NCI-H526 treated with DMSO at 0.1 percent for 48 hours (cell line): Measurements from ENCODE around the gene AKIRIN1.
"Not testable (repeated sequence)": the region's sequence is repeated elsewhere in the genome, so short reads cannot be mapped to it uniquely, and the experiment has no call there.

Experiments used
- DNase-seq: peaks from one replicate; lab custom pipeline; 2025; lab: John Stamatoyannopoulos, UW

Gene AKIRIN1, protein sequence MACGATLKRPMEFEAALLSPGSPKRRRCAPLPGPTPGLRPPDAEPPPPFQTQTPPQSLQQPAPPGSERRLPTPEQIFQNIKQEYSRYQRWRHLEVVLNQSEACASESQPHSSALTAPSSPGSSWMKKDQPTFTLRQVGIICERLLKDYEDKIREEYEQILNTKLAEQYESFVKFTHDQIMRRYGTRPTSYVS

DNA sequence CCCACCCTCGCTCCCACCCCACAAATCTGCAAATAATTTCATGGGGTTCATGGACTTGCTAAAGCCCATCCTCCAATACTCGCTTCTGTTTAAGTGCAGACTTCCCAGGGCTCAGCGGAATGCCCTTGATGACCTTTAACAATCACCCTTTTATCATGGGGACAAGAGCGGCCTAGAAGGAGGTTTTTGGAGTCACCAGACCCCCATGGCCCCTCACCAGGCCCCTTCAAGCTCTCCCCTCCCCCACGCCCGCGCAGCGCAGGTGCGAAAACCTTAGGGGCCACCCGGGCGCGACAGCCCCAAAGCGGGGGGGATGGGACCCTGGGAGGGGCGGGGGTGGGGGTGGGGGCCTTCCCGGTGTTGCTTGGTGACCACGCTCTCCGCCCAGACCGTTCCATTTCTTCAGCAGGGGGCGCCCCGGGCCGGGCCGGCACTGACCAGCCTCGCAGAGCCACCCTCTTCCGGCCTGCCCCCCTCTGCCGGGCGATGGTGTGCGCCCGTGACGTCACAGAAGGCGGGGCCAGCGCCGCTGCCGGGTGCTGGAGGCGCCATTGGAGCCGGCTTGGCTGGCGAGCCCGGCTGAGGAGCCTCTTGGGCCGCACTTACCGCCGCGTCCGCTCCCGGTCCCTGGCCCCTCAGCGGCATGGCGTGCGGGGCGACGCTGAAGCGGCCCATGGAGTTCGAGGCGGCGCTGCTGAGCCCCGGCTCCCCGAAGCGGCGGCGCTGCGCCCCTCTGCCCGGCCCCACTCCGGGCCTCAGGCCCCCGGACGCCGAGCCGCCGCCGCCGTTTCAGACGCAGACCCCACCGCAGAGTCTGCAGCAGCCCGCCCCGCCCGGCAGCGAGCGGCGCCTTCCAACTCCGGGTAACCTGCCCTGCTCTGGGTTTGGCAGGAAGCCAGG is at the start of gene AKIRIN1:
Gene AKIRIN1 (plus strand): TSS at position 539 of the 900 bp plus-strand sequence. CDS start 105 bp downstream, at position 644.
- DNase-seq = peak; percentile 97

DNA sequence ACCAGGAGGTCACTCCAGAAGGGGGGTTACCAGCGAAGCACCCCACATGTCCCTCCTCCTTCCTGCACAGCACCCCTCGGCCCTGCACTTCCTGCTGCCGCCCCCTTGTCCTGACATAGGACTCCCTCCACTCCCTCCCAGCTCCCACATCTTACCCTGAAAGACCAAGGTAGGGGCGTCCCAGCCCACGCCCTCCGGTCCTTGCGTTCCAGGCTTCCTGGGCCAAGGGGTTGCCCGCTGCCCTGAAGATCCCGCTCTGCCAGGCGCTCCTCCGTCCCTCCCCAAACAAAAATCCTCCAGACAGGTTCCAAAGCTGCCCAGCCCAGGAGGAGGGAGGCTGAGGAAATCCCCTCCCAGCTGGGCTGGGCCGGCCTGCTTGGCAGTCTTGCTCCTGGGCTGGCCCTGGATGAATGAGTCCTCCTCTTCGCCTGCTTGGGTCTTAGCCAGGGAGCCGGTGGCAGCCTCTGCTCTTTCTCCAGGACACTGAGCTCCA is 49.5 kb upstream of the AKIRIN1 start, which contains the start of gene RHBDL2:
Gene RHBDL2 (minus strand): TSS at position 304 of the 493 bp plus-strand sequence. CDS start 22,618 bp downstream, outside the sequence.
- DNase-seq = no peak

DNA sequence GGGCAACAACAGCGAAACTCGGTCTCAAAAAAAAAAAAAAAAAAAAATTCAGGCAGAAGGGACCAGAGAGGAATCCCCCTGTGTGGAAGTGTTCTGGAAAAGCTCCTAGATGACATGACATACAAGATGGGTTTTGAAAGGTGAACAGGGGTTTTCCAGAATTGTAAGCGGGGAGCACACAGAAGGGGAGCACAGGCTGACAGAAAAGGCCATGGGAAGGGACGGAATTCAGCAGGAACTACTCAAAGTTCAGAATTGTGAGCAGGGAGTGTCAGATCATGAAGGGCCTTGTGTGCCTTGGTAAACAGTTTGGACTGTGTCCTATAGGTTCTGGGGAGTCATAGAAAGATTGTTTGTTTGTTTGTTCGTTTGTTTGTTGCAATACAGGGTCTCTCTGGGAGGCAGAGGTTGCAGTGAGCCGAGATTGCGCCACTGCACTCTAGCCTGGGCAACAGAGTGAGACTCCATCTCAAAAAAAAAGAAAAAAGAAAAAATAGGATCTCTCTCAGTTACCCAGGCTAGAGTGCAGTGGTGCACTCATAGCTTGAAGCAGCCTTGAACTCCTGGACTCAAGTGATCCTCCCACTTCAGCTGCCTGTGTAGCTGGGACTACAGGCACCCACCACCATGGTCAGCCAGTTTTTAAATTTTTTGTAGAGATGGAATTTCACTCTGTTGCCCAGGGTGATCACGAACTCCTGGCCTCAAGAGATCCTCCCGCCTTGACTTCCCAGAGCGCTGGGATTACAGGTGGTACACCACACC is 48.2 kb upstream of the AKIRIN1 start:
- no peak for DNase-seq

DNA sequence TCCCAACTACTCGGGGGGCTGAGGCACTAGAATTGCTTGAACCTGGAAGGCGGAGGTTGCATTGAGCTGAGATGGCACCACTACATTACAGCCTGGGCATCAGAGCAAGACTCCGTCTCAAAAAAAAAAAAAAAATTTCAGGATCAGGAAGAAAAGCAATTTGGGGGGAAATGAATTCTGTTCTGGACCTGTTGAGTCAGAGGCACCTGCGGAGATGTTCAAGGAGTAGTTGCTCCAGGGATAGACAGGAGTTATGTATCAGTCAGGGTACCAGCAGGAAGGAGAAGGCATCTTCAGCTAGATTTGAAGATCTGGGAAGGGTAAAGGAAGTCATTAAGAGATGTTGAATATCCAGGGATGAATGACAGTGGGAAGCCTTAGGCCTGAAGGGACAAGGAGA is 46.5 kb upstream of the AKIRIN1 start:
- no peak for DNase-seq

DNA sequence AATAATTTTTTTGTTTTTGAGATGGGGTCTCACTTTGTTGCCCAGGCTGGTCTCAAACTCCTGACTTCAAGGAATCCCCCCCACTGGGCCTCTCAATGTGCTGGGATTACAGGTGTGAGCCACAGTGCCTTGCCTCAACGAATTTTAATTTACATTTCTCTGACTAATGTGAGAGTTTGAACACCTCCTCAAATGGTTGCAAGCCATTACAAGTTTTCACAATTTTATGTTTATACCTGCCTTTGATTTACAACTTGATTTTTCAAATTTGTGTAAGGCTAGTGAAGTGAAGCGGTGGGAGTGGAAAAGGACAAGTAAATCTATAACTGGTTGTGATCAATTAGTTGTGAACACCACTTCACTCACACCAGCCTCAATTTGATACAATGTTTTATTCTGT is 40.5 kb upstream of the AKIRIN1 start:
- DNase-seq = no peak

DNA sequence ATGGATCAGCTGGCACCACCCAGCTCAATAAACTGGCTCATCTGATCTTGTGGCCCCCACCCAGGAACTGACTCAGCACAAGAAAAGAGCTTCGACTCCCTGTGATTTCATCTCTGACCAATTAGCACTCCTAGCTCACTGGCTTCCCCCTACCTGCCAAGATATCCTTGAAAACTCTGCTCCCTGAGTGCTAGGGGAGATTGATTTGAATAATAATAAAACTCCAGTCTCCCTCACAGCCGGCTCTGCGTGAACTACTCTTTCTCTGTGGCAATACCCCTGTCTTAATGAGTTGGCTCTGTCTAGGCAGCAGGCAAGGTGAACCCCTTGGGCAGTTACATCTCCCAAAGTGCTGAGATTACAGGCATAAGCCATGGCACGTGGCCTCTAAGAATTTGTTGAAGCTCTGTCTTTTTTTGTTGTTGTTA is 37.6 kb upstream of the AKIRIN1 start:
- DNase-seq = no peak

DNA sequence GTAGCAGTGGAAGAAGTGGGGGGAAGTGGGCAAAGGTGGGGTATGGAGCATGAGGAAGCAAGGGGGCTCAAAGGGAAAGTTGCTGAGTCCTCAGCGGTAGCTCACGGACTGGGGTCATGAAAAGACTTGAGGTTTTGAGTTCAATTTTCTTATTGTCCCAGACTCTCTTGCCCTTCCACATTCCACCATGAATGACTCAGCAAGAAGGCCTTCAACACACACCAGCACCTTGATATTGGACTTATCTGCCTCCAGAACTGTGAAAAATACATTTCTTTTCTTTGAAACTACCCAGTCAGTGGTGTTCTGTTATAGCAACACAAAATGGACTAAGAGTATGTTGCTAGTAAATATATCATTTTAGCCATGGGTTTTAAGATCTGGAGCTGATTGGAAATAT is 32.1 kb upstream of the AKIRIN1 start:
- DNase-seq = no peak

DNA sequence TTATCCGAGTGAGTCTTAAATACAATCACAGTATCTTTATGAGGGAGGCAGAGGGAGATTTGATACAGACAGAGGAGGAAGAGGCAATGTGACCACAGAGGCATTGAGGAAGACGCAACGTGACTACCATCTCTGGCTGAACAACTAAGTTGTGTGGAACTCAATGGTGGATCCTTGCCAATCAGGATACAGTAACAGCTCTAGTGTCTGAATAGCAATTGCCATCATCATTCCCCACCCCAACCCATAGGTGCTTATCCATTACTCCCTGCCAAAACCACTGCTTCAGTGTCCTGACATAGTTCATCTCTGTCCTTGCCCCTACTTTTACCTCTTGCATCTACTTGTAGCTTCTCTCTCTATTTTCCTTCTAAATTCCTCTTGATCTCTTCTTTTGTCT is 29.0 kb upstream of the AKIRIN1 start:
- no peak for DNase-seq

DNA sequence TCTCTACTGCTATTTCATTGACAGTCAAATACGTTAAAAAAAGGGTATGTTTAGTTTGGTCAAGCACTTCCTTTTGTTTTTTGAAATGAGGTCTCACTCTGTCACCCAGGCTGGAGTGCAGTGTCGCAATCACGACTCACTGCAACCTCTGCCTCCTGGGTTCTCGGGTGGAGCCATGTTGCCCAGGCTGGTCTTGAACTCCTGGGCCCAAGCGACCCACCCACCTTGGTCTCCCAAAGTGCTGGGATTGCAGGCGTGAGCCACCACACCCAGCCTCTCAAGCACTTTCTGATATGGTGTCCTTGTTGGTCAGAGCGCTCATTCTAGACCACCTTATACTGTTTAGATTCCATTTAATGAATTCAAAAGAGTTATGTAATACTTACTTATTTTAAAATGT is 28.5 kb upstream of the AKIRIN1 start:
- no peak for DNase-seq

DNA sequence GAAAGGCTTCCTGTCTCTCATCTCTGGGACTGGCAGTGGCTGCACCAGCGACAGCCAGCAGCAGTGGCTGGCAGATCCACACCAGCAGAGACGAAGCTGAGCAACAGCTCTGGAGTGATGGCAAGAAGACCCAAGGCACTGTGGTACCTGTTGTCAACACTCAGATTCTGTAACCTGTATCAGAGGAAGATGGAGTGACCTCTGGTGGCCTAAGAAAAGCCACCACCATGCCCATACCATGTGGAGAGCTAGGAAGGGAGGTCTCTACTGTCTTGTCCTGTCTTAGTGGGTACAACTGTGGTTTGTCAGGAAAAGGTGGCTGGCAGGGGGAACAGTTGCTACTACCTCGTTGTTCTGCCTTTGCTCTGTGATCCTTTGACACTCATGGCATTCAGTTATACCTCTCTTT is 26.9 kb upstream of the AKIRIN1 start:
- DNase-seq = no peak

DNA sequence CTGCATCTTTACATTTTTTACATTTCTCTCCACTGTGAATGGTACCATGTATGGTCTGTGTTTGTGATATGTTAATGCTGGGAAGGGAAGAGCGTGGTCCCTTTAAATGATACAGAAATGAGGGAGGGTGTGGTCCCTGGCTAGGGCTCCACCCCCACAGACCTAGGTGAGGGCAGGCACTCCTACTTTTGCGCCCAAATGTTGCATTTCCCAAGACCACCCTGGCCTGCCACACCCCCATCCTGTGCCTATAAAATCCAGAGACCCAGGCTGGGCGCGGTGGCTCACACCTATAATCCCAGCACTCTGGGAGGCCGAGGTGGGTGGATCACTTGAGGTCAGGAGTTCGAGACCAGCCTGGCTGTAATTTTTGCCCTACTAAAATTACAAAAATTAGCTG is 17.9 kb upstream of the AKIRIN1 start:
- not testable (repeated sequence) for DNase-seq

DNA sequence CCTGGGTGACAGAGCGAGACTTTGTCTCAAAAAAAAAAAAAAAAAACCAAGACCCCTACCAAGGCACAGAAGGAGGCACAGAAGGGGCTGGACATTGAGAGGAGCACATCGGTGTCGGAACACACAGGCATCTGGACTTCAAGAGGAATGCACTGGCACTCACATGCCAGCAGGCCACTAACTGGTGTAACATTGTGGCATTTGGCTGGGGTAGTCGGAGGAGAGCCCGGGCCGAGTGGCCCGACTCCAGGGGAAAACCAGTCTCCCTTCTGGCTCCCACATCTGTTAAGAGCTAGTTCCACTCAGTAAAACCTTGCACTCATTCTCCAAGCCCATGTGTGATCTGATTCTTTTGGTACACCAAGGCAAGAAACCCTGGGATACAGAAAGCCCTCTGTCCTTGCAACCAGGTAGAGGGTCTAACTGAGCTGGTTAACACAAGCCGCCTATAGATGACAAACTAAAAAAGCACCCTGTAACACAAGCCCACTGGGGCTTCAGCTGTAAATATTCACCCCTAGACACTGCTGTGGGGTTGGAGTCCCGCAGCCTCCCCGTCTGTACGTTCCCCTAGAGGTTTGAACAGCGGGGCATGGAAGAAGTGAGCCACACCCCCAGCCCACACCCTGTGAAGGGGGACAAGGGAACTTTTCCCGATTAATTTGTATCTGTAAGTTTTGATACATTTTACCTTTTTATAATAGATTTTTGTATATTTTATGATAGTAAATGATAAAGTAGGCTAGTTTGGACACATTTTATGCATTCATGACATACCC is 17.2 kb upstream of the AKIRIN1 start:
- DNase-seq = no peak

DNA sequence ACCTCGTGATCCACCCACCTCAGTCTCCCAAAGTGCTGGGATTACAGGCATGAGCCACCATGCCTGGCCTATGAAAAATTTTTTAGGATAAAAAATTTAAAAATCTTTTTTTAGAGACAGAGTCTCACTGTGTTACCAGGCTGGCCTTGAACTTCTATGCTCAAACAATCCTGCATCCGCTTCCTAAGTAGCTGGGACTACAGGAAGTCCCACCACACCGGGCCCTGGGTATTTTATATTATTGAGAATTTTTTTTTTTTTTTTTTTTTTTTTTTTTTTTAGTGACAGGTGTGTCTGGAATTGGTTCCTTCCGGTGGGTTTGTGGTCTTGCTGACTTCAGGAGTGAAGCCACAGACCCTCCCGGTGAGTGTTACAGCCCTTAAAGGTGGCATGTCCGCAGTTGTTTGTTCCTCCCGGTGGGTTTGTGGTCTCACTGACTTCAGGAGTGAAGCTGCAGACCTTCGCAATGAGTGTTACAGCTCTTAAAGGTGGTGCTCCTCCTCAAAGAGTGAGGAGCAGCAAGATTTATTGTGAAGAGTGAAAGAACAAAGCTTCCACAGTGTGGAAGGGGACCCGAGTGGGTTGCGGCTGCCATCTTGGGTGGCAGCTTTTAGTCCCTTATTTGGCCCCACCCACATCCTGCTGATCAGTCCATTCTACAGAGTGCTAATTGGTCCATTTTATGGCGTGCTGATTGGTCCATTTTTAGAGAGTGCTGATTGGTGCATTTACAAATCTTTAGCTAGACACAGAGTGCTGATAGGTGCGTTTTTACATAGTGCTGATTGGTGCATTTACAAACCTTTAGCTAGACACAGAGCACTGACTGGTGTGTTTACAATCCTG is 13.5 kb upstream of the AKIRIN1 start:
- DNase-seq = not testable (repeated sequence)

DNA sequence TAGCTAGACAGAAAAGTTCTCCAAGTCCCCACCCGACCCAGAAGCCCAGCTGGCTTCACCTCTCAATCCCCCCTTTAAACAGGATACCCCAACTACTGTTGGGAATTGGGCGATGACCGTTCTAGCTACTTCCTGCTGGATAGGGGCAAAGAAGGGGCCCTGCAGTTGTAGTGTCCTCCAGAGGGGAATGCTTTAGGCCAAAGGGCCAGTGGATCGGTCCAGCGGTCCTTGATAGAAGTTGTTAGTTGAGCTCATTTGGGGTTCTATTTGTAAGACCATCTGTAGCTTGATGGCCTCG is 12.9 kb upstream of the AKIRIN1 start:
- not testable (repeated sequence) for DNase-seq

DNA sequence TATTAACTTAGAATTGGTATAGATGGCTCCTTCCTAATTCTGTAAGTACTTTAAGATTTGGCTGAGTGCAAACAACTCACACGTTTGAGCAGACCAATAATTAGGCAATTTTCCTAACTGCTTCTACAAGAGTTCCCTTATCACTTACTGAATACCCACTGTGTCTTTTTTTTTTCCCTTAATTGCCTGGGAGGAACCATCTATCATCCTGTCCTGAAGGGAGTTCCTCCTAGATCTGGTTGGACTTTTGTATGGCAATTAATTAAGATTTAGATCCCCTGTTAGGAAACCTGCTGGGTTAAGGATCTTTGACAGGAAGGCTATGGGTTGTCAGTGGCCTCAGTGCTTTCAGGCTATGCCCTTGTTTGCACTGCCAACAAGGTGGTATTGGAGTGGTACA is 11.7 kb upstream of the AKIRIN1 start:
- not testable (repeated sequence) for DNase-seq

DNA sequence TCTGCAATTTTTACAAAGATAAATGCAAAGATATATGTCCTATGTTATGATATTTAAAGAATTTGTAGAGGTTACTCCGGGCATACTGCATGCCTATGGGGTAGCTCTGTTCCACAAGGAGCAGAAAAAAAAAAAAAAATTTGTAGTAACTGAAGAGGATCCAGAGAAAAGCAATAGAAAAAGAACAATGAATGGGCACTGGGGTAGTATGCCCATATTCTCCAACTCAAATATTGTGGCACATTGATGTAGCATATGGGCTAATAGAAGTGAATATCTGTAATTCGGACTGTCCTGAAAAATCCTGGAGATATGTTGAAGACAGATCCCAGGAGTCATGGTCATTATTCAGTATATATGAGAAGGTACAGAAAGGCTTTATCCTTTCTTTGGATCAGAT is 1.1 kb upstream of the AKIRIN1 start:
- no peak for DNase-seq

DNA sequence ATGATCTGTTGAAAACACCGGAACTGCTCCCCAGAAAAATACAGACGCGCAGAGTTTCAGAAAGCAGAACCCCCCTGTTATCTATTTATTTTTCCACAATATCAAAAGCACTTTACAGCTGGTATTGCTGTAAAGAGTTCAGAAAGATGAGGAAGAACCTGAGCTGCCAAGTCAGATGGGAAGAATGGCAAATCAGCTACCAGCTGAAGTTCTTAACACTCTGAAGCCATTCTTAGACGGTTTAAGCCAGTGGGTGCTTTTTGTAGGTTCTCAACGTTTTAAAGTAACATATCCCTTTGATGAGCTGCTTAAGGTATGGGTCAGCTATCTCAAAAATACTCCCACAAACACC is 714 bp upstream of the AKIRIN1 start:
- DNase-seq = no peak

DNA sequence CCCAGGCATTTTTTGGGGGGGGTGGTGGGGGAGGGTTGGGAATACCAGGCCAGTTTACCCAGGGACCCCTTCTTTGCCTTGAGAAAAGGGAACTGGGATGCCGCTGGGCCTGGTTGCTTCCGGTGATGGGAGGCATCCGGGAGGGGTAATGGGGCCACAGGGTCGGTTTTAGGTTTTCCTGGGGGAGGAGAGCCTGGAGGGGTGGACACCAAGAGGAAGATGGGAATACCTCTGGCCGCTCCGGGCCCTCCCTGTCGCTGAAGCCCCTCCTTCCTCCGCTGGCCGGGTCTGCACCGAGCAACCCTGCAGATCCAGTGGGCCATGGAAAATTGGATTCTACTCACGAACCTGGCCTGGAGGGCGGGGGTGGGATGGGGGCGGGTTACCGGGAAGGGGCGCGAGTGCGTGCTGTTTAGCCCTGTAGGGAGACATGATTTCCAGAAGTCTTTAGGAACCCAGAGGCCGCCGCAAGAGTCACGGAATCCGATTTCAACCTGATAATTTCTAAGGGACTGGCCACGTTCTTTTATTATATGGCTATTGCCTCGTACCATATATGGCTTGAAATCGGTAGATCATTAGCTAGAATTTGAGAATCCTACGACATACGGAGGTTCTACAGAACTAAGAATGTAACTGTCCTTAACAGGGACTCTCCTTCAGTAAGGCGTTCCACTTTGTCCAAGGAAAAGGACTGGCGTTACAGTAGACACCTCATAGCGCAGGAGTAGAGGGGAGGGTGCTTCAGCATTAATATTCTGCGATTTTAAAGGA is 749 bp downstream of the AKIRIN1 start:
- DNase-seq = peak; percentile 45

DNA sequence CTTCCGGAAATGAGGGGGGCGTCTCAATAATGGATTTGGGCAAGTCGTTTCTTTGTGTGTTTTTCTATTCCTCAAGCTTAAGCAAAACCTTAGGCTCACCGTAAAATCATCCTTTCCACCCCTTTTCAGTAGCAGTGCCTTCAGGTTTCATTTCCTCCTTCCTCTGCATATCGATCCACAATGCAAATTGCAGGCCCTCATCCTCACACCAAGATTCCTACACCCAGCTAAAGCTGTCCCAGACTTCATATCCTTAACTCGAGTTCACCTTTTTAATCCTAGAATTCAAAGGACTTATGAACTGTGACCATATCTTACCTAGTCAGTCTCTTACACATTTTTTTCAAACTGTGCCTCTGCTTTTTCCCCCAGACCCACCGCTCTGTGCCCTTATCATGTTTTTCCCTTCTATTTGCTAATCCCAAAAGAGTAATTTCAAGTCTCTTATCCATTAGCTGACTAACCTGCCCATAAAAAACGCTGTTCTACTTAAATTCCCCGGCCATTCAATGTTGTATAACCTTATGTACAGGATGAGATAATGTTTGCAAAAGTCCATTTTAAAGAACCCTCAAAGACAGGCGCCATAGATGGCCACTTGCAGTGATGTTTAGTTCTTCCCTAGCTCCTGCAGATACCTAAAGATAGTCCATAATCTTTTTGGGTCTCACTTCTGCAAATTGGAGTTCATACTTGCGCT is 1.5 kb downstream of the AKIRIN1 start:
- no peak for DNase-seq

DNA sequence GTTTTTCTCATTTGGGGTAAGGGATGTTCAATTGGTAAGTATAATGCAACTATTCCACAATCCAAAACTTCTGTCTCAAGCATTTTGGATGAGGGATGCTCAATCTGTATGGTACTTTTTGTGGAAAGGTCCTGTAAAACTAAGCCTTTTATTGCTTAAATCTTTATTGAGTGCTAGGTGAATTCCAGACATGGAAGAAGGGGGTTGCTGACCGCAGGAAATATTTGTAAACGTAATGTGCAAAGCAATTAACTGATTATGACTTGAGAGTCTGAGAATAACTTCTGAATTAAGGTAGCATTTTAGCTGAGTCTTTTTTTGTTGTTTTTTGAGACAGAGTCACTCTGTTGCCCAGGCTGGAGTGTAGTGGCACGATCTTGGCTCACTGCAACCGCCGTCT is 3.1 kb downstream of the AKIRIN1 start:
- no peak for DNase-seq
